ENCODE results near the gene NUDT3.
A peak's percentile ranks its signal among the peaks of the same experiment; 100 is the strongest.

Gene NUDT3

DNA sequence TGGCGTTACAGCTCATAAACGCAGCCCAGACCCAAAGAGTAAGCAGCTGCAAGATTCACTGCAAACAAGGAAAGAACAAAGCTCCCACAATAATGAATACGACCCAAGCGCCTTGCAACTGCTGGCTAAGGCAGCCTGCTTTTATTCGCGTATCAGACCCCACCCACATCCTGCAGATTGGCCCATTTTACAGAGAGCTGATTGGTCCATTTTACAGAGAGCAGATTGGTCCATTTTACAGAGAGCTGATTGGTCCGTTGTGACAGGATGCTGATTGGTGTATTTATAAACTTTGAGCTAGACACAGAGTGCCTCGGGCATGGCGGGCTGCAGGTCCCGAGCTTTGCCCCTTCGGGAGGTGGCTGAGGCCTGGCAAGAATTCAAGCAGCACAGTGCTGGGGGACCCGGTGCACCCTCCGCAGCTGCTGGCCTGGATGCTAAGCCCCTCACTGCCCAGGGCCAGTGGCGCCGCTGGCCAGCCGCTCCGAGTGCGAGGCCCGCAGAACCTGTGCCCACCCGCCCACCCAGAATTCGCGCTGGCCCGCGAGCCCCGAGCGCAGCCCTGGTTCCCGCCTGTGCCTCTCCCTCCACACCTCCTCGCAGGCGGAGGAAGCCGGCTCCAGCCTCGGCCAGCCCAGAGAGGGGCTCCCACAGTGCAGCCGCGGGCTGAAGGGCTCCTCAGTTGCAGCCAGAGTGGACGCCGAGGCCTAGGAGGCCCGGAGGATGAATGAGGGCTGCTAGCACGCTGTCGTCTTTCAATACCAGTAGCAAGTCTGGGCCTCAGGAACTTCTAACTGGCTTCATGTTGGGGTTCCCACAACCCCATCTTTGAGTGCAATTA, 44.6 kb upstream of the NUDT3 start:
- no peak for DNase-seq (ENCODE audit: extremely low read depth, insufficient read length)
- TF ChIP-seq, protein P1, sequence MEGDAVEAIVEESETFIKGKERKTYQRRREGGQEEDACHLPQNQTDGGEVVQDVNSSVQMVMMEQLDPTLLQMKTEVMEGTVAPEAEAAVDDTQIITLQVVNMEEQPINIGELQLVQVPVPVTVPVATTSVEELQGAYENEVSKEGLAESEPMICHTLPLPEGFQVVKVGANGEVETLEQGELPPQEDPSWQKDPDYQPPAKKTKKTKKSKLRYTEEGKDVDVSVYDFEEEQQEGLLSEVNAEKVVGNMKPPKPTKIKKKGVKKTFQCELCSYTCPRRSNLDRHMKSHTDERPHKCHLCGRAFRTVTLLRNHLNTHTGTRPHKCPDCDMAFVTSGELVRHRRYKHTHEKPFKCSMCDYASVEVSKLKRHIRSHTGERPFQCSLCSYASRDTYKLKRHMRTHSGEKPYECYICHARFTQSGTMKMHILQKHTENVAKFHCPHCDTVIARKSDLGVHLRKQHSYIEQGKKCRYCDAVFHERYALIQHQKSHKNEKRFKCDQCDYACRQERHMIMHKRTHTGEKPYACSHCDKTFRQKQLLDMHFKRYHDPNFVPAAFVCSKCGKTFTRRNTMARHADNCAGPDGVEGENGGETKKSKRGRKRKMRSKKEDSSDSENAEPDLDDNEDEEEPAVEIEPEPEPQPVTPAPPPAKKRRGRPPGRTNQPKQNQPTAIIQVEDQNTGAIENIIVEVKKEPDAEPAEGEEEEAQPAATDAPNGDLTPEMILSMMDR (IDR thresholded peaks at IDR 0.05; ENCODE audit: insufficient read depth, low read length, poor library complexity, severe bottlenecking) = no peak
- H3K4me3 ChIP-seq (replicated peaks; ENCODE audit: low read depth, low read length) = no peak overlapping the region
- H3K36me3 ChIP-seq (ENCODE audit: control insufficient read depth, insufficient read depth, low read length) = no peaks in the 10 kb centered on the region
- H3K27me3 ChIP-seq (replicated peaks; ENCODE audit: control insufficient read depth, insufficient read depth, low read length) = no peaks in the 10 kb centered on the region

DNA sequence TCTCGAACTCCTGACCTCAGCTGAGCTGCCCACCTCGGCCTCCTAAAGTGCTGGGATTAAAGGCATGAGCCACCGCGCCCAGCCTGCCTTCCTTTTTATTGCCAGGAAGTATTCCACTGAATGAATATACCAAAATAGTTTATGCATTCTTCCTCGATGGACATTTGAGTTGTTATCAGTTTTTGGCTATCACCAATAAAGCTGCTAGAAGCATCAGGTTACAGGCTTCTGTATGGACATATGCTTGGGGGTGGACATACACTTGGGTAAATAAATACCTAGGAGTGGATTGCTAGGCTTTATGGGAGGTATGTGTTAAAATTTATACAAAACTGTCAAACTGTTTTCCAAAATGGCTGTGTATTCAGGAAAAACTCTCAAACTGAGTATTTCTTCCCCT, 43.4 kb upstream of the NUDT3 start:
- Histone ChIP-seq H3K36me3 (ENCODE audit: control insufficient read depth, insufficient read depth, low read length) (no peaks in the 10 kb centered on the region), H3K4me3 (replicated peaks; ENCODE audit: low read depth, low read length) (no peak overlapping the region), H3K27me3 (replicated peaks; ENCODE audit: control insufficient read depth, insufficient read depth, low read length) (no peaks in the 10 kb centered on the region)
- DNase-seq (ENCODE audit: extremely low read depth, insufficient read length) = no peak
- TF ChIP-seq, protein P1 (IDR thresholded peaks at IDR 0.05; ENCODE audit: insufficient read depth, low read length, poor library complexity, severe bottlenecking) = no peak

DNA sequence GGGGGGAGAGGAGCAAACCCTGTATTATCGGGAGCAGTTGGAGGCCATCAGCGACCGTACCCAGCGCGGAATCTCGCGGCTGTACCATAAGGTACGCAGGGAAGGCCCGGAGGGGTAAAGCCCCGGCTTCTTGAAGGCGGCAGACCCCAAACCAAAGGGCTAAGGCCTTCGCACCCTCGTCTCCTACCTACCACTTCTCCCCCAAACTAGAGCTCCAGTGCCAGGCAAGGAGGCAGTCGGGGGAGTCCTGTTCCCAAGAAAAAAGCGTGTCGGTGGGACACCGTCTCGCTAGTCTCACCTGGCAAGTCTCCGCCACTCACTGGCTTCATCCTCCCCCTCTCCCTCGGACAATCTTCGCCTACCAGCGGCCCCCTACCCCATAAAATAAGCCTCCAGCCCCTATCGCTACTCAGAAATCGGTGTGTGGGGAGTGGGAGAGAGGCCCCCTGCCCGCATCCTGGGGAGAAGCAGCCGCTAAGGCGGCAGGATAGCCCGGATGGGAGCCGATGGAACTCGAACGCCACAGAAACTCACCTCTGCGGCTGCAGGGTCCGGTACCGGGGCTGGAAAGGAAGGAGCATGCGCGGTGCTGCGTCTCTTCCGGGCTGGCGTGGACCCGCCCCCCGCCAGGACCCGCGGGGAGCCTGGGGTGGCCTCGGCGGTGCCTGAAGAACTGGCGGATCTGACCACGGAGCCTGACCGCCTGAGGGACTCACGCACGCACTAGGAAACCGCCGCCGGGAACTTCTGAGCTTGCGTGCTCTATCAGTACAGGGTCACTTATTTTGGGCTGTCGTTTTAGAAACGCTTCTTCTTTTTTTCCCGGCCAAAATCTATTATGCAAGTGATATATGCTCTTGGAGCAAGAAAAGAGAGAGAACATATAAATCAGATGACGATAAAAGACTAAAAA, 33.3 kb upstream of the NUDT3 start, which contains the start of gene RPS10:
RPS10 (minus strand) TSS at position 572 of the 913 bp plus-strand sequence. CDS start 848 bp downstream, outside the sequence.
- Histone ChIP-seq H3K27me3 (replicated peaks; ENCODE audit: control insufficient read depth, insufficient read depth, low read length) (no peaks in the 10 kb centered on the region), H3K36me3 (ENCODE audit: control insufficient read depth, insufficient read depth, low read length) (peaks cover 15% of the 10 kb centered on the region), H3K4me3 (replicated peaks; ENCODE audit: low read depth, low read length) (peak within 1 kb of the TSS; percentile 76)
- TF ChIP-seq, protein P1 (IDR thresholded peaks at IDR 0.05; ENCODE audit: insufficient read depth, low read length, poor library complexity, severe bottlenecking) = no peak
- peak; percentile 94 for DNase-seq (ENCODE audit: extremely low read depth, insufficient read length)

DNA sequence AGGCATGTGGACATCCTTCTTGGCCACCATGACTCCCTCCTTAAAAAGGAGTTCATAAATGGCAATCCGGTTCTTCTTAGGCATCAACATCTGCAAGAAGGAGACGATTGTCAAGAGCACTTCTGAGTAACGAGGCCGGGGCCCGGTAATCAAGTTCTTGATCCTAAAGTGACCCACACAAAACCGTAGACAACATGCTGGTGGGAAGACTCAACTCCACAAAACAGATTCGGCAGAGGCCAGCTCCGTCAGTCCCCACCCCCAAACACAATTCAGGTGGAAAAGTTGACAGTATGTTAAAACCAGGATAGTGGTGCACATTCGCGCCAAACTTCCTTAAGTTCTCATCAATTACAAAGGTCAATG, 32.6 kb upstream of the NUDT3 start:
- H3K27me3 ChIP-seq (replicated peaks; ENCODE audit: control insufficient read depth, insufficient read depth, low read length) = no peaks in the 10 kb centered on the region
- DNase-seq (ENCODE audit: extremely low read depth, insufficient read length) = no peak
- peaks cover 15% of the 10 kb centered on the region for H3K36me3 ChIP-seq (ENCODE audit: control insufficient read depth, insufficient read depth, low read length)
- TF ChIP-seq, protein P1 (IDR thresholded peaks at IDR 0.05; ENCODE audit: insufficient read depth, low read length, poor library complexity, severe bottlenecking) = no peak
- H3K4me3 ChIP-seq (replicated peaks; ENCODE audit: low read depth, low read length) = peak overlapping the region; percentile 76

DNA sequence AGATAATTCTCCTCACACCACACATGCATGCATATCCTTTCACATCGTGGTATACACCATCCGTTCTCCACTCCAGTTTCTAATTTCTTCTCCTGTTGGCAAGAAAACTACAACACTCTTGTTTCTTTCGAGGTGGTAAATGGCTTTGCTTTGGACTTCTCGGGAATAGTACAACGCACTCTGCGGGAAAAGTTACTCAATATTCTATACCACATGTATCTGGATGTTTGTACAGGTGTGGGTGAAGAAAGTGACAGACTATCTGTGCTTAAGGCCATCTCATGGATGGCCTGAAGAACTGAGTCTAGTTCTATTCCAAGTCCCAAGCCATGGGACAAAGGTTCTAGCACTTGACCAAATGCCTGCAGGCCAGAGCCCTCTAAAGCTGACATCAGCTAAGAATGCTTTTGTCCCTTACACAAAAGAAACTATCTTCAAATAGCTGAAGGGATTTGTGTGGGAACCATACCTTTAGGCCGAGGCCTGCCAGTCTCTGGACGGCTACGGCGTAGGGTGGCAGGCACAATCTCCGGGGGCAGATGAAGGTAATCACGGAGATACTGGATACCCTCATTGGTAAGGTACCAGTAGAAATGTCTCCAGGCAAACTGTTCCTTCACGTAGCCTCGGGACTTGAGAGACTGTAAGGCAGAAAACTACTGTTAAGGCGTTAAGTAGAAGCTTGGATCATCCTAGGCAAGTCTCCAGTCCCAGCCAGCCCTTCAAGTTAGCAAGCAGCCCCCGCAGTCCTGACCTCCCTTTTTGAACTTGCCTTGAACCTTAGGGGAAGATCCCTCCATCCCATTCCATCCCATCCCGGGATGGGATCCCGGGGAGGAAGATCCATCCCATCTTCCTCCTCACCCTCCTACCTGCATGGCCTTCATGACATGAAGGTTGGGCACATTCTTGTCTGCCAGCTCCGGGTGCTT, 32.0 kb upstream of the NUDT3 start:
- Histone ChIP-seq H3K4me3 (replicated peaks; ENCODE audit: low read depth, low read length) (peak overlapping the region; percentile 76), H3K27me3 (replicated peaks; ENCODE audit: control insufficient read depth, insufficient read depth, low read length) (no peaks in the 10 kb centered on the region), H3K36me3 (ENCODE audit: control insufficient read depth, insufficient read depth, low read length) (peaks cover 18% of the 10 kb centered on the region)
- TF ChIP-seq, protein P1 (IDR thresholded peaks at IDR 0.05; ENCODE audit: insufficient read depth, low read length, poor library complexity, severe bottlenecking) = no peak
- DNase-seq (ENCODE audit: extremely low read depth, insufficient read length) = no peak
